Measurements from ENCODE around the gene PAPPA2. TPM values are rescaled to one million over a fixed set of nuclear protein-coding genes. Genes with fewer than 3 reads are reported as not detected.

The PAPPA2 gene
- total RNA-seq, 1 experiment from 2014 or later, result 0.06 TPM

DNA sequence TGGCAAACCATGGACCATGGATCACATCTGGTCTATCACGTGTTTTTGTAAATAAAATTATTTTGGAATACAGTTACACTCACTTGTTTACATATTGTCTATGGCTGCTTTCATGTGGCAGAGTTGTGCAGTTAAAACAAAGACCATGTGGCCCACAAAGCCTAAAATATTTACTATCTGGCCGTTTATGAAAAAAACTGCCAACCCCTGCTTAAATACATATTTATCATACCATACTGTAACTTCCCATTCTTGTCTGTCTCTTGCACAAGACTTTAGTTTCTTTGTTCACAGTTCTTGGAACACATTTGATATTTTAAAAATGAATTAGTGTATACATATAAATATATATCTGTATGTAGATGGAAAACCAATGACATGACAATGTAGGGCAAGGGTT lies 141.5 kb downstream of the PAPPA2 start:
- CTCF ChIA-PET, result no interaction called here
- Histone ChIP-seq H3K36me3 (ENCODE audit: insufficient read depth, low read length, poor library complexity, severe bottlenecking) (no peaks in the 10 kb centered on the region), H3K9me3 (ENCODE audit: low read depth, low read length, poor library complexity, severe bottlenecking) (no peaks in the 10 kb centered on the region), H3K4me3 (ENCODE audit: low read depth, low read length, poor library complexity, severe bottlenecking) (no peak overlapping the region), H3K27me3 (replicated peaks; ENCODE audit: insufficient read depth, low read depth, low read length, poor library complexity) (no peaks in the 10 kb centered on the region), H3K4me1 (ENCODE audit: insufficient read depth, low read length, poor library complexity, severe bottlenecking) (no peaks in the 10 kb centered on the region), H3K27ac (ENCODE audit: low read depth, low read length, poor library complexity, severe bottlenecking) (no peak overlapping the region)
- DNase-seq (ENCODE audit: low spot score), result no peak
- BruUV-seq (replicated peaks), result no TSS peak
- POLR2A ChIA-PET (ENCODE audit: low non-redundant PET), result no interaction called here
- TF ChIP-seq EZH2 (IDR thresholded peaks at IDR 0.05; ENCODE audit: borderline replicate concordance, low read depth, low read length, poor library complexity, severe bottlenecking), result no peak
- TF ChIP-seq, protein P1, sequence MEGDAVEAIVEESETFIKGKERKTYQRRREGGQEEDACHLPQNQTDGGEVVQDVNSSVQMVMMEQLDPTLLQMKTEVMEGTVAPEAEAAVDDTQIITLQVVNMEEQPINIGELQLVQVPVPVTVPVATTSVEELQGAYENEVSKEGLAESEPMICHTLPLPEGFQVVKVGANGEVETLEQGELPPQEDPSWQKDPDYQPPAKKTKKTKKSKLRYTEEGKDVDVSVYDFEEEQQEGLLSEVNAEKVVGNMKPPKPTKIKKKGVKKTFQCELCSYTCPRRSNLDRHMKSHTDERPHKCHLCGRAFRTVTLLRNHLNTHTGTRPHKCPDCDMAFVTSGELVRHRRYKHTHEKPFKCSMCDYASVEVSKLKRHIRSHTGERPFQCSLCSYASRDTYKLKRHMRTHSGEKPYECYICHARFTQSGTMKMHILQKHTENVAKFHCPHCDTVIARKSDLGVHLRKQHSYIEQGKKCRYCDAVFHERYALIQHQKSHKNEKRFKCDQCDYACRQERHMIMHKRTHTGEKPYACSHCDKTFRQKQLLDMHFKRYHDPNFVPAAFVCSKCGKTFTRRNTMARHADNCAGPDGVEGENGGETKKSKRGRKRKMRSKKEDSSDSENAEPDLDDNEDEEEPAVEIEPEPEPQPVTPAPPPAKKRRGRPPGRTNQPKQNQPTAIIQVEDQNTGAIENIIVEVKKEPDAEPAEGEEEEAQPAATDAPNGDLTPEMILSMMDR (conservative IDR thresholded peaks at IDR 0.05; ENCODE audit: low read depth, low read length), result no peak
- intact Hi-C loops (cut with micrococcal nuclease; ENCODE audit: unreplicated experiment), result no loop called here

DNA sequence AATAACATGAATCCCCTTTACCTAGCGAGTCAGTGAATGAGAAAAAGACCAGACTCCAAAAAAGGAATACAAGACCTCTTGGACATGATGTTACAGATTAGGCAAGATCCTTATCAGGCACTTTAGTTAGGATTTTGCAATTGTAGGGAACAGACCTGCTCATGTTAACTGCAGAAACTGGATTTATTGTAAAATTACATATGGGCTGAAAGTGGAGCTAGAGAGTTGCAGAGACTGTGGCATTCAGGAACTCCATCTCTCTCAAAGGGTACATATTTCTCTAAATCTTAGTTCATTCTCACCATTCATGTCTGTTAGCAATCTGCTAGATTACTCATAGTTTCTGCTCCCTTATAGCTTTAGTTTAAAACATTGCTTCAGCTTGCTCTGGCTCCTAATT lies 142.2 kb downstream of the PAPPA2 start:
- Histone ChIP-seq H3K9me3 (ENCODE audit: low read depth, low read length, poor library complexity, severe bottlenecking) (no peaks in the 10 kb centered on the region), H3K36me3 (ENCODE audit: insufficient read depth, low read length, poor library complexity, severe bottlenecking) (no peaks in the 10 kb centered on the region), H3K4me1 (ENCODE audit: insufficient read depth, low read length, poor library complexity, severe bottlenecking) (no peaks in the 10 kb centered on the region), H3K27ac (ENCODE audit: low read depth, low read length, poor library complexity, severe bottlenecking) (no peak overlapping the region), H3K4me3 (ENCODE audit: low read depth, low read length, poor library complexity, severe bottlenecking) (no peak overlapping the region), H3K27me3 (replicated peaks; ENCODE audit: insufficient read depth, low read depth, low read length, poor library complexity) (no peaks in the 10 kb centered on the region)
- intact Hi-C loops (cut with micrococcal nuclease; ENCODE audit: unreplicated experiment), result no loop called here
- no TSS peak for BruUV-seq (replicated peaks)
- no peak for DNase-seq (ENCODE audit: low spot score)
- TF ChIP-seq EZH2 (IDR thresholded peaks at IDR 0.05; ENCODE audit: borderline replicate concordance, low read depth, low read length, poor library complexity, severe bottlenecking), result no peak
- TF ChIP-seq, protein P1 (conservative IDR thresholded peaks at IDR 0.05; ENCODE audit: low read depth, low read length), result no peak
- ChIA-PET POLR2A (ENCODE audit: low non-redundant PET) (no interaction called here), CTCF (no interaction called here)

- no peaks in the 10 kb centered on the region for H3K4me1 ChIP-seq (ENCODE audit: insufficient read depth, low read length, poor library complexity, severe bottlenecking)
- BruUV-seq (replicated peaks), result no TSS peak
- ChIA-PET POLR2A (ENCODE audit: low non-redundant PET) (no interaction called here), CTCF (interaction anchor here (0.7 kb wide), 1 partner anchor 560 kb away, joined by 3 read pairs; no protein-coding TSS in a partner anchor)
- H3K36me3 ChIP-seq (ENCODE audit: insufficient read depth, low read length, poor library complexity, severe bottlenecking), result no peaks in the 10 kb centered on the region
- H3K9me3 ChIP-seq (ENCODE audit: low read depth, low read length, poor library complexity, severe bottlenecking), result no peaks in the 10 kb centered on the region
- intact Hi-C loops (cut with micrococcal nuclease; ENCODE audit: unreplicated experiment), result no loop called here
- DNase-seq (ENCODE audit: low spot score), result no peak
- H3K27me3 ChIP-seq (replicated peaks; ENCODE audit: insufficient read depth, low read depth, low read length, poor library complexity), result peaks cover 5% of the 10 kb centered on the region
- H3K4me3 ChIP-seq (ENCODE audit: low read depth, low read length, poor library complexity, severe bottlenecking), result no peak overlapping the region
- no peak overlapping the region for H3K27ac ChIP-seq (ENCODE audit: low read depth, low read length, poor library complexity, severe bottlenecking)
- TF ChIP-seq EZH2 (IDR thresholded peaks at IDR 0.05; ENCODE audit: borderline replicate concordance, low read depth, low read length, poor library complexity, severe bottlenecking), result no peak
- TF ChIP-seq, protein P1 (conservative IDR thresholded peaks at IDR 0.05; ENCODE audit: low read depth, low read length), result no peak
These were observed 146.8 kb downstream of the PAPPA2 start for GRCh38 chr1:176609556-176610408.
